ENCODE results near the gene FGF22.

FGF22 gene

GRCh38 chr19:644789-645188, 5.1 kb downstream of the FGF22 start:
- no peak for DNase-seq

- no peak for DNase-seq
Measured at GRCh38 chr19:645912-646778, 6.5 kb downstream of the FGF22 start.

- DNase-seq, result no peak
Measured at GRCh38 chr19:646779-647565, 7.3 kb downstream of the FGF22 start.

GRCh38 chr19:647566-648284, 8.0 kb downstream of the FGF22 start:
- DNase-seq, result no peak

- no peak for DNase-seq
Measured at GRCh38 chr19:648305-648704, 8.6 kb downstream of the FGF22 start.

GRCh38 chr19:648904-649801, 9.5 kb downstream of the FGF22 start:
- no peak for DNase-seq

- DNase-seq, result no peak
Measured at GRCh38 chr19:650121-650520, 10.4 kb downstream of the FGF22 start.

- no peak for DNase-seq
Measured at GRCh38 chr19:651114-651818, 11.6 kb downstream of the FGF22 start.

- DNase-seq, result no peak
Measured at GRCh38 chr19:651991-652390, 12.3 kb downstream of the FGF22 start.

- no peak for DNase-seq
Measured at GRCh38 chr19:652467-653389, 13.0 kb downstream of the FGF22 start.

GRCh38 chr19:653425-653824, 13.7 kb downstream of the FGF22 start:
- no peak for DNase-seq

GRCh38 chr19:655691-656090, 16.0 kb downstream of the FGF22 start:
- no peak for DNase-seq

GRCh38 chr19:656751-657559, 17.3 kb downstream of the FGF22 start:
- no peak for DNase-seq

- DNase-seq, result no peak
Measured at GRCh38 chr19:657611-658010, 17.9 kb downstream of the FGF22 start.

- no peak for DNase-seq
Measured at GRCh38 chr19:658059-658839, 18.6 kb downstream of the FGF22 start.

- no peak for DNase-seq
Measured at GRCh38 chr19:658916-659839, 19.5 kb downstream of the FGF22 start.

GRCh38 chr19:660793-661426, 21.2 kb downstream of the FGF22 start:
- DNase-seq, result no peak

Data from activated CD8-positive, alpha-beta memory T cell treated with anti-CD3 and anti-CD28 coated beads for 24 hours (primary cell).